ENCODE results near the gene BIRC2. TPM values are rescaled to one million over a fixed set of nuclear protein-coding genes. Genes with fewer than 3 reads are reported as not detected.

The BIRC2 gene
- total and polyA plus RNA-seq, 2 donors (not counting 1 experiment from before 2014, with no cell fraction given): 45.4 to 59.6 TPM

GRCh38 chr11:102304686-102305085, 42.3 kb upstream of the BIRC2 start:
- no peaks in the 10 kb centered on the region for H3K79me2 ChIP-seq (ENCODE audit: control insufficient read depth, insufficient read depth, low read length)

GRCh38 chr11:102305352-102306047, 41.5 kb upstream of the BIRC2 start:
- no peaks in the 10 kb centered on the region for H3K4me1 ChIP-seq (ENCODE audit: control insufficient read depth, extremely low read depth, insufficient read depth, low read length)
- no peak for TF ChIP-seq CTCF (conservative IDR thresholded peaks at IDR 0.05 in 1 of 2, IDR thresholded peaks at IDR 0.05 in 1 of 2; ENCODE audit: low read depth in 1 of 2, low read length in 2 of 2)
- TF ChIP-seq EZH2 (IDR thresholded peaks at IDR 0.05; ENCODE audit: low read length, missing control alignments): no peak
- no peak overlapping the region for H3K27ac ChIP-seq (ENCODE audit: insufficient read depth, low read length)
- no peaks in the 10 kb centered on the region for H3K9me3 ChIP-seq (ENCODE audit: control insufficient read depth, insufficient read depth, low read depth, low read length)
- no peaks in the 10 kb centered on the region for H3K36me3 ChIP-seq (ENCODE audit: control insufficient read depth, insufficient read depth, low read length)
- no peak overlapping the region for H3K4me3 ChIP-seq (replicated peaks in 1 of 4; ENCODE audit: control extremely low read depth in 1 of 4, insufficient read depth in 1 of 4, low read depth in 3 of 4, low read length in 4 of 4)
- H3K4me2 ChIP-seq (ENCODE audit: extremely low read depth, insufficient read depth, low read length): no peak overlapping the region
- H2AFZ ChIP-seq (ENCODE audit: low read length): no peak overlapping the region
- H3K9ac ChIP-seq (ENCODE audit: insufficient read depth, low read length): no peak overlapping the region
- no peaks in the 10 kb centered on the region for H3K27me3 ChIP-seq (ENCODE audit: control insufficient read depth, insufficient read depth, low read length)
- DNase-seq (ENCODE audit: low read depth in 2 of 2): no peak
- no peaks in the 10 kb centered on the region for H4K20me1 ChIP-seq (ENCODE audit: control insufficient read depth, extremely low read depth, insufficient read depth, low read length)
- H3K79me2 ChIP-seq (ENCODE audit: control insufficient read depth, insufficient read depth, low read length): no peaks in the 10 kb centered on the region

More at GRCh38 chr11:102304686-102305085, 42.3 kb upstream of the BIRC2 start:
- Histone ChIP-seq H2AFZ (ENCODE audit: low read length) (no peak overlapping the region), H3K36me3 (ENCODE audit: control insufficient read depth, insufficient read depth, low read length) (no peaks in the 10 kb centered on the region), H3K4me1 (ENCODE audit: control insufficient read depth, extremely low read depth, insufficient read depth, low read length) (no peaks in the 10 kb centered on the region), H3K9ac (ENCODE audit: insufficient read depth, low read length) (no peak overlapping the region), H3K4me3 (replicated peaks in 1 of 4; ENCODE audit: control extremely low read depth in 1 of 4, insufficient read depth in 1 of 4, low read depth in 3 of 4, low read length in 4 of 4) (no peak overlapping the region), H4K20me1 (ENCODE audit: control insufficient read depth, extremely low read depth, insufficient read depth, low read length) (no peaks in the 10 kb centered on the region), H3K4me2 (ENCODE audit: extremely low read depth, insufficient read depth, low read length) (no peak overlapping the region), H3K9me3 (ENCODE audit: control insufficient read depth, insufficient read depth, low read depth, low read length) (no peaks in the 10 kb centered on the region), H3K27me3 (ENCODE audit: control insufficient read depth, insufficient read depth, low read length) (no peaks in the 10 kb centered on the region), H3K27ac (ENCODE audit: insufficient read depth, low read length) (no peak overlapping the region)
- DNase-seq (ENCODE audit: low read depth in 2 of 2): no peak
- no peak for TF ChIP-seq EZH2 (IDR thresholded peaks at IDR 0.05; ENCODE audit: low read length, missing control alignments)
- TF ChIP-seq CTCF (conservative IDR thresholded peaks at IDR 0.05 in 1 of 2, IDR thresholded peaks at IDR 0.05 in 1 of 2; ENCODE audit: low read depth in 1 of 2, low read length in 2 of 2): no peak

- Histone ChIP-seq H3K9me3 (ENCODE audit: control insufficient read depth, insufficient read depth, low read depth, low read length) (no peaks in the 10 kb centered on the region), H3K36me3 (ENCODE audit: control insufficient read depth, insufficient read depth, low read length) (no peaks in the 10 kb centered on the region), H3K27ac (ENCODE audit: insufficient read depth, low read length) (no peak overlapping the region), H3K4me1 (ENCODE audit: control insufficient read depth, extremely low read depth, insufficient read depth, low read length) (no peaks in the 10 kb centered on the region), H3K9ac (ENCODE audit: insufficient read depth, low read length) (no peak overlapping the region), H3K4me2 (ENCODE audit: extremely low read depth, insufficient read depth, low read length) (no peak overlapping the region), H2AFZ (ENCODE audit: low read length) (no peak overlapping the region), H3K4me3 (replicated peaks in 1 of 4; ENCODE audit: control extremely low read depth in 1 of 4, insufficient read depth in 1 of 4, low read depth in 3 of 4, low read length in 4 of 4) (no peak overlapping the region), H3K27me3 (ENCODE audit: control insufficient read depth, insufficient read depth, low read length) (no peaks in the 10 kb centered on the region), H3K79me2 (ENCODE audit: control insufficient read depth, insufficient read depth, low read length) (no peaks in the 10 kb centered on the region), H4K20me1 (ENCODE audit: control insufficient read depth, extremely low read depth, insufficient read depth, low read length) (no peaks in the 10 kb centered on the region)
- DNase-seq (ENCODE audit: low read depth in 2 of 2): peak in 1 of 2 donors; percentile 29
- TF ChIP-seq CTCF (conservative IDR thresholded peaks at IDR 0.05 in 1 of 2, IDR thresholded peaks at IDR 0.05 in 1 of 2; ENCODE audit: low read depth in 1 of 2, low read length in 2 of 2): no peak
- TF ChIP-seq EZH2 (IDR thresholded peaks at IDR 0.05; ENCODE audit: low read length, missing control alignments): no peak
Observed at GRCh38 chr11:102306048-102306597, 40.9 kb upstream of the BIRC2 start.
